ENCODE measurements around the gene CCDC51.
"Not testable (repeated sequence)": the region's sequence is repeated elsewhere in the genome, so short reads cannot be mapped to it uniquely, and the experiment has no call there.

CCDC51 gene

GRCh38 chr3:48404440-48405342 lies 35.2 kb downstream of the CCDC51 start:
- no peak for DNase-seq

- no peak for DNase-seq
Measured at GRCh38 chr3:48403533-48404439, 36.1 kb downstream of the CCDC51 start.

GRCh38 chr3:48402907-48403306 lies 37.0 kb downstream of the CCDC51 start:
- DNase-seq: no peak

- DNase-seq: no peak
Measured at GRCh38 chr3:48402281-48402732, 37.6 kb downstream of the CCDC51 start.

- DNase-seq: not testable (repeated sequence)
Measured at GRCh38 chr3:48401434-48401901, 38.5 kb downstream of the CCDC51 start.

GRCh38 chr3:48400824-48401433 lies 39.0 kb downstream of the CCDC51 start:
- DNase-seq: peak; percentile 52

GRCh38 chr3:48399387-48400172 lies 40.3 kb downstream of the CCDC51 start:
- DNase-seq: no peak

GRCh38 chr3:48398701-48399386 lies 41.1 kb downstream of the CCDC51 start:
- DNase-seq: no peak

- no peak for DNase-seq
Measured at GRCh38 chr3:48397767-48398681, 41.9 kb downstream of the CCDC51 start.

GRCh38 chr3:48395714-48396113 lies 44.2 kb downstream of the CCDC51 start:
- no peak for DNase-seq

- no peak for DNase-seq
Measured at GRCh38 chr3:48394391-48394790, 45.5 kb downstream of the CCDC51 start.

- no peak for DNase-seq
Measured at GRCh38 chr3:48388966-48389365, 51.0 kb downstream of the CCDC51 start.

- DNase-seq: no peak
Measured at GRCh38 chr3:48387634-48388033, 52.3 kb downstream of the CCDC51 start.
